GM10266 (cell line): ENCODE measurements around the gene GNG7.
"Not testable (repeated sequence)": the region's sequence is repeated elsewhere in the genome, so short reads cannot be mapped to it uniquely, and the experiment has no call there.

Source experiments
- DNase-seq: peaks from one replicate; pipeline ENCODE4 v3.0.0; 2012; ENCODE audit errors: extremely low spot score
- TF ChIP-seq, protein P1 (sequence below): IDR thresholded peaks from 2 replicates; pipeline ENCODE4 v1.5.1; 2012; ENCODE audit warnings: mild to moderate bottlenecking, low read depth; ENCODE audit not compliant: control insufficient read depth, insufficient read depth; ENCODE audit errors: missing control alignments

The GNG7 gene

DNA sequence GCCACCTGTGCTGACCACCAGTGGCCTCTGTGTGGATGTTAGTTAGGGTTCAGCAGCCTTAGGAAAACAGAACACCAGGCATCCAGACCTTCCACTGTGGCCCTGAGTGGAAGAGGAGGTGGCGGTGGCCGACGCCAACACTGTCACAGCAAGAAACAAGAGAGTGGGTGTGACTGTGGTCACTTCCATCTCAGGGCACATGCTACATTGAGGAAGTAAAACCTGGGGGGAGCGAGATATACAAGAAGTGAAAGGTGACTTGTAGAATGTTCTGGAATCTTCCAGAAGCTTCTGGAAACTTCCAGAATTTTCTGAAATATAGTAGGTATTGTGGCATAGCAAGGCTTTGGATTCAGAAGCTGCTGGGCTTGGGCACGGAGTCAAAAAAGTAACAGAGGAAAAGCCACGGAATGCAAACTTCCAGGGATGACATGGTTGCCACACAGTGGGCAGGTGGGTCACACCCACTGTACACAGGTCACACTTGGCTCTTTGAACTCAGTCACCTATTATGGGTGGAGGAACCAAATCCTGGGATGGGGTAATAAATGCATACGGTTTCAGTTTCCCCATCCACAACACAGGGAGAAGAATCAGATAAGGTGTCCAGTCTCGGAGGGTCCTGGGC lies 24.3 kb downstream of the GNG7 start:
- peak; percentile 72 for DNase-seq
- TF ChIP-seq, protein P1, sequence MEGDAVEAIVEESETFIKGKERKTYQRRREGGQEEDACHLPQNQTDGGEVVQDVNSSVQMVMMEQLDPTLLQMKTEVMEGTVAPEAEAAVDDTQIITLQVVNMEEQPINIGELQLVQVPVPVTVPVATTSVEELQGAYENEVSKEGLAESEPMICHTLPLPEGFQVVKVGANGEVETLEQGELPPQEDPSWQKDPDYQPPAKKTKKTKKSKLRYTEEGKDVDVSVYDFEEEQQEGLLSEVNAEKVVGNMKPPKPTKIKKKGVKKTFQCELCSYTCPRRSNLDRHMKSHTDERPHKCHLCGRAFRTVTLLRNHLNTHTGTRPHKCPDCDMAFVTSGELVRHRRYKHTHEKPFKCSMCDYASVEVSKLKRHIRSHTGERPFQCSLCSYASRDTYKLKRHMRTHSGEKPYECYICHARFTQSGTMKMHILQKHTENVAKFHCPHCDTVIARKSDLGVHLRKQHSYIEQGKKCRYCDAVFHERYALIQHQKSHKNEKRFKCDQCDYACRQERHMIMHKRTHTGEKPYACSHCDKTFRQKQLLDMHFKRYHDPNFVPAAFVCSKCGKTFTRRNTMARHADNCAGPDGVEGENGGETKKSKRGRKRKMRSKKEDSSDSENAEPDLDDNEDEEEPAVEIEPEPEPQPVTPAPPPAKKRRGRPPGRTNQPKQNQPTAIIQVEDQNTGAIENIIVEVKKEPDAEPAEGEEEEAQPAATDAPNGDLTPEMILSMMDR, result no peak

DNA sequence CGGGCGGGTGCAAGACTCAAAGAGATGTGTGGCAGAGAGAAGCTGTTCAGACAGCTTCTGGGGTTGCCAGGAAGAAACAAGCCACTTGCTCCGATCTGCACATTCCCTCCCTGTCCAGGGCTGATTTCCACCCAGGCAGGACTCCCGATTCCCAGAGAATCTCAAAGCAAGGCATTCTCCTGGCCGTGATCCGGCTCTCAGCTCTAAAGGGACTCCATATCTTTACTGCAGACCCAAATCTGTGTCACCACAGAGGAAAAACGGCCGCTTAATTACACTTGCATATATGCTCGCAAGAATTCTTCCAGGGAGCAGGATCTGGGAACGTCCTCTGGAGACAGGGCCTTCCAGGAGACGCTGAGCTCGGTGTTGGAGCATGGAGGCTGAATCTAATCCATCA lies 25.7 kb downstream of the GNG7 start:
- DNase-seq, result no peak
- TF ChIP-seq, protein P1, result no peak

DNA sequence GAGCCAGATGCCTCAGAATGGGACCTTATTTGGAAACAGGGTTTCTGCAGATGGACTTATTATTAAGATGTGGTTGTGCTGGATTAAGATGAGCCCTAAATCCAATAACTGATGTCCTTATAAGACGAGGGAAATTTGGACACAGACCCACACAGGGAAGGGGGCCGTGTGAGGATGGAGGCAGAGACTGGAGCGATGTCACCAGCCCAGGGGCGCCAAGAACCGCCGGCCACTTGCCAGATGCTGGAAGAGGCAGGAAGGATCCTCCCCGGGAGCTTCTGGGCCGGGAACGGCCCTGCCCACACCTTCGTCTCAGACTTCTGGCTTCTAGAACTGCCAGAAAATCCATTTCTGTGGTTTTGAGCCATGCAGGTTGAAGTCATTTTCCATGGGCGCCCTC lies 26.6 kb downstream of the GNG7 start:
- TF ChIP-seq, protein P1, result no peak
- no peak for DNase-seq

DNA sequence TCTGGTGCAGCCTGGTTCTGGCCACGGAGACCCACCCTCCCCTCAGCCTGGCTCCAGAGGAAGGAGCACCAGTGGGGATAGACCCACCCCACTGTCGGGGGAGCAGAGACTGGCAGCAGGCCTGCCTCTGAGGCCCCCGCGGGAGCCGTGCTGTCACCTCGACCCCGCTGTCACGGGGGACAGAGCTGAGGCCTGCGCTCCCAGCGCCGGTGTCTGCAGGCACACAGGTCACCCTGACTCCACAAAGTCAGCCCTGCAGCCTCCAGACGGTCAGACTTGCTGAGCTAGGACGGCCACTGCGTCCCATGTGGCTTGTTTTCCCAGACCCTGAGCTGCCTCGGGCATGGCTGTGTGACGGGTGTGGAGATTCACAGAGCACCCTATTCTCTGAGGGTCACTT lies 32.3 kb downstream of the GNG7 start:
- TF ChIP-seq, protein P1, result no peak
- no peak for DNase-seq

DNA sequence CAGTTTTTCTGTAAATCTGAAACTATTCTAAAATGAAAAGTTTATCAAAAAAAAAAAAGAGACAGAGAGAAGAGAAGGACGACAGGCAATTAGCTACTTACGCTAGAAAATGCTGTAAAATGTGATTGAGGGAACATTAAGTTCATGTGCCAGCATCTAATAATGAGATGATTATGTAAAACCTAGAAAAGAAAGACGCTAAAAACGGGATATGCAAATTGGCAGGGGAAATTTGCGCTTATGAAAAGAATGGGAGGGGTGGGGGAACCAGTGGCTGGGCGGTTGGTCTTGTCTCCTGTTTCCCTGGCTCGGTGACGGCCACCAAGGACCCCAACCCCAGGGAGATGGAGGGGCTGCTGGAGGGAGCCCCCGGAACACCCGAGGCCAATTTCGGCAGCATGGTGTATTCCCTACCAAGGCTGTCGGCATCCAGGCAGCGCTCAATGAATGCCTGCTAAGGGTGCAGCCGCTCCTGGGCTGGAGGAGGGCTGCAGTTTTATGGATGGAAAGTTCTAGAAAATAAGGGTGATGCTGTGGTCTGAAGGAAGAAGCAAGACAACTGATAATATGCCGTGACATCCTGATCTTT lies 34.2 kb downstream of the GNG7 start:
- peak; percentile 59 for DNase-seq
- TF ChIP-seq, protein P1, result no peak

DNA sequence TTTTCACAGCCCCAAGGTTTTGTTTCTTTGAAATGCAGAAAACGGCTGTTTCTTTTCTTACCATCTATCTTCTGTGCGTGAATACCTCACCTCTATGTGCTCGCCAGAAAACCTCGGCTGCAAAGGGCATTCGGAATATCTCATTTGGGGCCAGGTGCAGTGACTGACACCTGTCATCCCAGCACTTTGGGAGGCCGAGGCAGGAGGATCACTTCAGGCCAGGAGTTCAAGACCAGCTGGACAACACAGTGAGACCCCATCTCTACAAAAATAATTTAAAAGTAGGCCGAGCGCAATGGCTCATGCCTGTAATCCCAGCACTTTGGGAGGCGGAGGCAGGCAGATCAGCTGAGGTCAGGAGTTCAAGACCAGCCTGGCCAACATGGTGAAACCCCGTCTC lies 35.1 kb downstream of the GNG7 start:
- not testable (repeated sequence) for DNase-seq

DNA sequence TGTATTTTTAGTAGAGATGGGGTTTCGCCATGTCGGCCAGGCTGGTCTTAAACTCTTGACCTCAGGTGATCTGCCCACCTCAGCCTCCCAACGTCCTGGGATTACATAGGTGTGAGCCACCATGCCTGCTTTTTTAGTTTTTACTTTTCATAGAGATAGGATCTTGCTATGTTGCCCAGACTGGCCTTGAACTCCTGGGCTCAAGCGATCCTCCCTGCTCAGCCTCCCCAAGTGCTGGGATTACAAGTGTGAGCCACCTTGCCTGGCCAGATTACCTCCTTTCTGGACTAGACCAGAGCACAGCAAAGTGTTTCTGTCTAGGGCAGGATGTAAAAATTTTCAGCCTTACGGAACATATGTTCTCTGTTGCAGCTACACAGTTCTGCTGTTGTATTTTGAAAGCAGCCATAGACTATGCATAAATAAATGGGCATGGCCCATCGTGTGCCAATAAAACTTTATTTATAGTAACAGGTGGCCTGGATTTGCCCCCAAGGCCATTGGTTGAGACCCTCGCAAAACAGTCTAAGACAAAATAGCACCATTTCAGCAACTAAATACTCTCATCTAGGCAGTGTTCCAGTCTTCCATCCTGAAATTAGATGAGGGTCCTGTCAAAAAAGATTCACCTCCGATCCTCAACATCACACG lies 36.0 kb downstream of the GNG7 start:
- DNase-seq, result no peak
- TF ChIP-seq, protein P1, result no peak
